ENCODE results near the gene NMNAT3. TPM values are rescaled to one million over a fixed set of nuclear protein-coding genes. Genes with fewer than 3 reads are reported as not detected.
"Not testable (repeated sequence)": the region's sequence is repeated elsewhere in the genome, so short reads cannot be mapped to it uniquely, and the experiment has no call there.

Gene NMNAT3
- total RNA-seq, 4 donors from 2014 or later = 1.5 to 12.6 (median 5.6) TPM

GRCh38 chr3:139607257-139608107, 70.3 kb downstream of the NMNAT3 start:
- intact Hi-C loops (cut with DNase I; ENCODE audit: low total_unique reads) (no loop called here), in situ Hi-C loops (cut with MboI; ENCODE audit: low pct_ligation_motif_present in 1 of 4, low pct_unique_long_range_greater_than_20kb in 1 of 4, low sequenced_read_pairs in 3 of 4) (no loop called here)
- no peak for DNase-seq
- TF ChIP-seq POLR2AphosphoS5 (IDR thresholded peaks at IDR 0.05) (no peak), CTCF (IDR thresholded peaks at IDR 0.05) (no peak), POLR2A (IDR thresholded peaks at IDR 0.05) (no peak), EP300 (IDR thresholded peaks at IDR 0.05; ENCODE audit: low read depth) (no peak)
- Histone ChIP-seq H3K27ac (no peak overlapping the region), H3K4me3 (no peak overlapping the region), H3K27me3 (no peaks in the 10 kb centered on the region), H3K36me3 (no peaks in the 10 kb centered on the region), H3K4me1 (peaks cover 0 to 10% (median 5%) of the 10 kb centered on the region in 4 donors), H3K9me3 (no peaks in the 10 kb centered on the region)
- WGBS, 2 donors (ENCODE audit: low coverage in 1 of 2) = 88 to 100% methylated on average over 2 of the region's 2 CpGs

GRCh38 chr3:139602003-139602402, 75.8 kb downstream of the NMNAT3 start:
- Histone ChIP-seq H3K36me3 (no peaks in the 10 kb centered on the region), H3K4me1 (no peaks in the 10 kb centered on the region), H3K27me3 (no peaks in the 10 kb centered on the region), H3K27ac (no peak overlapping the region), H3K9me3 (no peaks in the 10 kb centered on the region), H3K4me3 (no peak overlapping the region)
- TF ChIP-seq EP300 (IDR thresholded peaks at IDR 0.05; ENCODE audit: low read depth) (no peak), POLR2AphosphoS5 (IDR thresholded peaks at IDR 0.05) (no peak), CTCF (IDR thresholded peaks at IDR 0.05) (no peak), POLR2A (IDR thresholded peaks at IDR 0.05) (no peak)
- WGBS, 2 donors (ENCODE audit: low coverage in 1 of 2) = 83 to 100% methylated on average over 1 of the region's 1 CpG
- no peak for DNase-seq
- intact Hi-C loops (cut with DNase I; ENCODE audit: low total_unique reads) (no loop called here), in situ Hi-C loops (cut with MboI; ENCODE audit: low pct_ligation_motif_present in 1 of 4, low pct_unique_long_range_greater_than_20kb in 1 of 4, low sequenced_read_pairs in 3 of 4) (no loop called here)

- Histone ChIP-seq H3K27ac (no peak overlapping the region), H3K27me3 (no peaks in the 10 kb centered on the region), H3K9me3 (no peaks in the 10 kb centered on the region), H3K4me1 (no peaks in the 10 kb centered on the region), H3K36me3 (no peaks in the 10 kb centered on the region), H3K4me3 (no peak overlapping the region)
- intact Hi-C loops (cut with DNase I; ENCODE audit: low total_unique reads) = no loop called here
- in situ Hi-C loops (cut with MboI; ENCODE audit: low pct_ligation_motif_present in 1 of 4, low pct_unique_long_range_greater_than_20kb in 1 of 4, low sequenced_read_pairs in 3 of 4) = no loop called here
- TF ChIP-seq EP300 (IDR thresholded peaks at IDR 0.05; ENCODE audit: low read depth) = no peak
- TF ChIP-seq POLR2AphosphoS5 (IDR thresholded peaks at IDR 0.05) = no peak
- DNase-seq = no peak
- 66 to 82% methylated on average over 4 to 5 of the region's 5 CpGs for WGBS, 2 donors (ENCODE audit: low coverage in 1 of 2)
Observed at GRCh38 chr3:139601191-139601961, 76.4 kb downstream of the NMNAT3 start.

DNA sequence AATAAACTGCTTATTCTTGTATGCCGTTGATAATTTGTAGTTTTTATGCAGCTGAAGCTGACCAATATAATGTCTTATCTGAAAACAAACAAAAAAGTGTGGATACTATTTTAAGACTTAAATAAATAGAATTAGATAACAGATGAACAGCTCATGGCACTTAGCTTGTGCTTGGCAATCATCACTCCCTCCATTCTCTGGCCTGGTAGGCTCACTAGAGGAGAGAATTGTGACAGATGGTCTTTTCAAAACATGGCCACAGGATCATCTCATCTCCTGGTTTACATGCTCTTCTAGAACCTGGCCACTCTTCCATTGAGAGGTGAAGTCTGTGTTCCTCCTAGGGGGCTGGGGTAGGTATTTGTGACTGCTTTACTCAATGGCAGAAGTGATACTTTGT, 79.8 kb downstream of the NMNAT3 start:
- H3K9me3 ChIP-seq = no peaks in the 10 kb centered on the region
- no peaks in the 10 kb centered on the region for H3K36me3 ChIP-seq
- DNase-seq = no peak
- H3K27me3 ChIP-seq = no peaks in the 10 kb centered on the region
- H3K4me3 ChIP-seq = no peak overlapping the region
- in situ Hi-C loops (cut with MboI; ENCODE audit: low pct_ligation_motif_present in 1 of 4, low pct_unique_long_range_greater_than_20kb in 1 of 4, low sequenced_read_pairs in 3 of 4) = no loop called here
- WGBS, 2 donors (ENCODE audit: low coverage in 1 of 2) = 38 to 50% methylated on average over 1 of the region's 1 CpG
- TF ChIP-seq POLR2AphosphoS5 (IDR thresholded peaks at IDR 0.05) (no peak), CTCF (IDR thresholded peaks at IDR 0.05) (no peak), EP300 (IDR thresholded peaks at IDR 0.05; ENCODE audit: low read depth) (no peak), POLR2A (IDR thresholded peaks at IDR 0.05) (no peak)
- intact Hi-C loops (cut with DNase I; ENCODE audit: low total_unique reads) = no loop called here
- no peaks in the 10 kb centered on the region for H3K4me1 ChIP-seq
- H3K27ac ChIP-seq = no peak overlapping the region

- WGBS, 2 donors (ENCODE audit: low coverage in 1 of 2) = 91% methylated on average over 19 of the region's 22 CpGs; no CpG with 5 or more reads in 1 of the 2 donors
- in situ Hi-C loops (cut with MboI; ENCODE audit: low pct_ligation_motif_present in 1 of 4, low pct_unique_long_range_greater_than_20kb in 1 of 4, low sequenced_read_pairs in 3 of 4); H3K9me3 ChIP-seq; H3K4me3 ChIP-seq; DNase-seq; H3K36me3 ChIP-seq; H3K4me1 ChIP-seq; H3K27me3 ChIP-seq; intact Hi-C loops (cut with DNase I; ENCODE audit: low total_unique reads); H3K27ac ChIP-seq: not testable (repeated sequence)
Observed at GRCh38 chr3:139591186-139591585, 86.6 kb downstream of the NMNAT3 start.

Data from transverse colon (tissue), 4 donors.